OCI-LY1 (cell line): Measurements from ENCODE around the gene PPHLN1.
"Not testable (repeated sequence)": the region's sequence is repeated elsewhere in the genome, so short reads cannot be mapped to it uniquely, and the experiment has no call there.

Experiments used
- EZH2 ChIP-seq: fragments of 200-600 bp; sonication (generic), shearing (Covaris generic); IDR thresholded peaks from 2 replicates; pipeline ENCODE4 v1.8.0; 2017; ENCODE audit warnings: borderline replicate concordance, mixed run types, mild to moderate bottlenecking, antibody characterized with exemption, low read length, moderate library complexity, mixed read lengths
- TF ChIP-seq, protein P1 (sequence below): fragments of 200-600 bp; sonication (generic), shearing (Covaris generic); IDR thresholded peaks from 2 replicates; pipeline ENCODE4 v1.5.1; 2017; ENCODE audit warnings: mild to moderate bottlenecking, antibody characterized with exemption, low read length, moderate library complexity, mixed read lengths

DNA sequence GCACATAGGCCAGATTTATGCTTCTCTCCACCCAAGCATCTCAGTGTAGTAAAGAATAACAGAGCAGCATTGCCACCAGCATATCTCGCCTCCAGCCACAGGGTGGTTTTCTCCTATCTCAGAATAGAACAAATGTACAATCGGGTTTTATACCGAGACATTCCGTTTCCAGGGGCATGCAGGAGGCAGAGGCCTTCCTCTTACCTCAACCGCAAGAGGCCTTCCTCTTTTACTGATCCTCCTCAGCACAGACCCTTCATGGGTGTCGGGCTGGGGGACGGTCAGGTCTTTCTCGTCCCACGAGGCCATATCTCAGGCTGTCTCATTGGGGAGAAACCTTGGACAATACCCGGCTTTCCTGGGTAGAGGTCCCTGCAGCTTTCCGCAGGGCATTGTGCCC lies 4.1 kb downstream of the PPHLN1 start:
- TF ChIP-seq, protein P1, sequence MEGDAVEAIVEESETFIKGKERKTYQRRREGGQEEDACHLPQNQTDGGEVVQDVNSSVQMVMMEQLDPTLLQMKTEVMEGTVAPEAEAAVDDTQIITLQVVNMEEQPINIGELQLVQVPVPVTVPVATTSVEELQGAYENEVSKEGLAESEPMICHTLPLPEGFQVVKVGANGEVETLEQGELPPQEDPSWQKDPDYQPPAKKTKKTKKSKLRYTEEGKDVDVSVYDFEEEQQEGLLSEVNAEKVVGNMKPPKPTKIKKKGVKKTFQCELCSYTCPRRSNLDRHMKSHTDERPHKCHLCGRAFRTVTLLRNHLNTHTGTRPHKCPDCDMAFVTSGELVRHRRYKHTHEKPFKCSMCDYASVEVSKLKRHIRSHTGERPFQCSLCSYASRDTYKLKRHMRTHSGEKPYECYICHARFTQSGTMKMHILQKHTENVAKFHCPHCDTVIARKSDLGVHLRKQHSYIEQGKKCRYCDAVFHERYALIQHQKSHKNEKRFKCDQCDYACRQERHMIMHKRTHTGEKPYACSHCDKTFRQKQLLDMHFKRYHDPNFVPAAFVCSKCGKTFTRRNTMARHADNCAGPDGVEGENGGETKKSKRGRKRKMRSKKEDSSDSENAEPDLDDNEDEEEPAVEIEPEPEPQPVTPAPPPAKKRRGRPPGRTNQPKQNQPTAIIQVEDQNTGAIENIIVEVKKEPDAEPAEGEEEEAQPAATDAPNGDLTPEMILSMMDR, result not testable (repeated sequence)
- not testable (repeated sequence) for TF ChIP-seq EZH2
